A673 (cell line): ENCODE measurements around the gene CHRND.

Experiments
- CTCF ChIP-seq: fragments of 300-800, 200-600 bp; sonication (generic); conservative IDR thresholded peaks from 2 replicates; pipeline ENCODE4 v1.5.1; 2017; ENCODE audit warnings: low read depth, mild to moderate bottlenecking, antibody characterized with exemption, low read length, moderate library complexity, mixed read lengths
- EZH2 ChIP-seq: fragments of 200-600 bp; sonication (generic); IDR thresholded peaks from 2 replicates; pipeline ENCODE4 v1.6.1; 2017; ENCODE audit warnings: borderline replicate concordance, low read depth, mild to moderate bottlenecking, mixed read lengths, antibody characterized with exemption, low read length; ENCODE audit not compliant: poor library complexity, severe bottlenecking

- TF ChIP-seq CTCF (no peak), EZH2 (no peak)
These were observed 37.6 kb downstream of the CHRND start for GRCh38 chr2:232563580-232563979.
